Calu3 (cell line): ENCODE results near the gene LAMA2. TPM values are rescaled to one million over a fixed set of nuclear protein-coding genes. Genes with fewer than 3 reads are reported as not detected.

Experiments
- BruUV-seq: library from RNA; stranded (reverse); fragments of 400-500 nt; replicated peaks from 2 replicates; lab custom pipeline; 2021; lab: Mats Ljungman, UMichigan
- CTCF ChIA-PET: fragments of 300-600 bp; sonication (Branson Sonifier 250); formaldehyde crosslinking; loops from one replicate; lab custom pipeline; 2022; ENCODE audit warnings: antibody characterized with exemption; lab: Charles Lee
- DNase-seq: peaks from one replicate; pipeline ENCODE4 v3.0.0; 2022
- H3K27ac Mint-ChIP-seq: one replicate; pipeline ENCODE4 v1.8.0; 2022; ENCODE audit warnings: mixed read lengths; ENCODE audit not compliant: unreplicated experiment
- H3K27me3 Mint-ChIP-seq: one replicate; pipeline ENCODE4 v1.8.0; 2022; ENCODE audit warnings: mixed read lengths; ENCODE audit not compliant: unreplicated experiment
- H3K36me3 Mint-ChIP-seq: one replicate; pipeline ENCODE4 v1.8.0; 2022; ENCODE audit warnings: mild to moderate bottlenecking, moderate library complexity, mixed read lengths; ENCODE audit not compliant: insufficient read depth, unreplicated experiment
- H3K4me1 Mint-ChIP-seq: one replicate; pipeline ENCODE4 v1.8.0; 2022; ENCODE audit warnings: mild to moderate bottlenecking, low read depth, mixed read lengths; ENCODE audit not compliant: unreplicated experiment
- H3K4me3 Mint-ChIP-seq: one replicate; pipeline ENCODE4 v1.8.0; 2022; ENCODE audit warnings: mild to moderate bottlenecking, low read depth, moderate library complexity, mixed read lengths; ENCODE audit not compliant: unreplicated experiment
- H3K9me3 Mint-ChIP-seq: one replicate; pipeline ENCODE4 v1.8.0; 2022; ENCODE audit warnings: low read depth, mixed read lengths; ENCODE audit not compliant: unreplicated experiment
- intact Hi-C: fragments of 100-400 bp; cut with micrococcal nuclease; formaldehyde crosslinking; loops from one replicate; pipeline ENCODE4 v1.10.0; 2022; ENCODE audit not compliant: unreplicated experiment
- total RNA-seq: library from RNA; stranded (reverse); gene quantifications from 2 replicates; pipeline ENCODE4 v1.2.3, GENCODE V29; 2022
- TF ChIP-seq, protein P1 (sequence below): fragments of 200-600 bp; IDR thresholded peaks from one replicate; pipeline ENCODE4 v1.8.0; 2022; ENCODE audit warnings: antibody characterized with exemption; ENCODE audit not compliant: unreplicated experiment

LAMA2 gene
- total RNA-seq, 1 experiment from 2014 or later = 0.80 TPM

- no peaks in the 10 kb centered on the region for H3K27me3 Mint-ChIP-seq
- BruUV-seq = no TSS peak
- intact Hi-C loops = no loop called here
- no peaks in the 10 kb centered on the region for H3K36me3 Mint-ChIP-seq
- no peaks in the 10 kb centered on the region for H3K9me3 Mint-ChIP-seq
- TF ChIP-seq, protein P1, sequence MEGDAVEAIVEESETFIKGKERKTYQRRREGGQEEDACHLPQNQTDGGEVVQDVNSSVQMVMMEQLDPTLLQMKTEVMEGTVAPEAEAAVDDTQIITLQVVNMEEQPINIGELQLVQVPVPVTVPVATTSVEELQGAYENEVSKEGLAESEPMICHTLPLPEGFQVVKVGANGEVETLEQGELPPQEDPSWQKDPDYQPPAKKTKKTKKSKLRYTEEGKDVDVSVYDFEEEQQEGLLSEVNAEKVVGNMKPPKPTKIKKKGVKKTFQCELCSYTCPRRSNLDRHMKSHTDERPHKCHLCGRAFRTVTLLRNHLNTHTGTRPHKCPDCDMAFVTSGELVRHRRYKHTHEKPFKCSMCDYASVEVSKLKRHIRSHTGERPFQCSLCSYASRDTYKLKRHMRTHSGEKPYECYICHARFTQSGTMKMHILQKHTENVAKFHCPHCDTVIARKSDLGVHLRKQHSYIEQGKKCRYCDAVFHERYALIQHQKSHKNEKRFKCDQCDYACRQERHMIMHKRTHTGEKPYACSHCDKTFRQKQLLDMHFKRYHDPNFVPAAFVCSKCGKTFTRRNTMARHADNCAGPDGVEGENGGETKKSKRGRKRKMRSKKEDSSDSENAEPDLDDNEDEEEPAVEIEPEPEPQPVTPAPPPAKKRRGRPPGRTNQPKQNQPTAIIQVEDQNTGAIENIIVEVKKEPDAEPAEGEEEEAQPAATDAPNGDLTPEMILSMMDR = no peak
- H3K27ac Mint-ChIP-seq = no peak overlapping the region
- CTCF ChIA-PET = no interaction called here
- H3K4me3 Mint-ChIP-seq = no peak overlapping the region
- H3K4me1 Mint-ChIP-seq = no peaks in the 10 kb centered on the region
- DNase-seq = no peak
These were observed 317.2 kb downstream of the LAMA2 start for GRCh38 chr6:129200151-129200550.

- H3K36me3 Mint-ChIP-seq = no peaks in the 10 kb centered on the region
- no peak overlapping the region for H3K27ac Mint-ChIP-seq
- intact Hi-C loops = no loop called here
- CTCF ChIA-PET = no interaction called here
- no peak for DNase-seq
- no peaks in the 10 kb centered on the region for H3K4me1 Mint-ChIP-seq
- H3K9me3 Mint-ChIP-seq = no peaks in the 10 kb centered on the region
- TF ChIP-seq, protein P1 = no peak
- BruUV-seq = no TSS peak
- no peaks in the 10 kb centered on the region for H3K27me3 Mint-ChIP-seq
- no peak overlapping the region for H3K4me3 Mint-ChIP-seq
These were observed 320.4 kb downstream of the LAMA2 start for GRCh38 chr6:129203190-129203900.

GRCh38 chr6:129206821-129207220 lies 323.9 kb downstream of the LAMA2 start:
- CTCF ChIA-PET = no interaction called here
- no peaks in the 10 kb centered on the region for H3K4me1 Mint-ChIP-seq
- no peaks in the 10 kb centered on the region for H3K9me3 Mint-ChIP-seq
- TF ChIP-seq, protein P1 = no peak
- no peak for DNase-seq
- BruUV-seq = no TSS peak
- no peaks in the 10 kb centered on the region for H3K27me3 Mint-ChIP-seq
- no peaks in the 10 kb centered on the region for H3K36me3 Mint-ChIP-seq
- no peak overlapping the region for H3K27ac Mint-ChIP-seq
- H3K4me3 Mint-ChIP-seq = no peak overlapping the region
- intact Hi-C loops = no loop called here

DNA sequence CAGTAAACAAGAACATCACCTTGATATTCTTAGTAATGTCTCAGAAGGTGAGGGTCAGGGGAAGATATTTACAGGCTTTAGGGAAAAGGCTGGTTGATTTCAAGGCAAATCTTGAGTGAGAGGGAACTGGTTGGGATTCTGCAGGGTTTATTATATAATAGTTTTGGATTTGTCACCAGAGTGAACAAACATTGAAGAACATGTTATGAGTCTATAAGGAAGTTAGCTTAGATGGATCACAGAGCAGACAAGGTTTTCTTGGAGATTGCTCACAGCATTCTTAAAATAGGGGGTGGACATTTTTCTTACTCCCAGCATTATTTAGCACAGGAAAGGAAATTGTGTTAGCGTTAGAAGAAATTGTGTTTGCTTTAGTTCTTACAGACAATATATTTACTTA lies 324.9 kb downstream of the LAMA2 start:
- no peak for DNase-seq
- no peaks in the 10 kb centered on the region for H3K4me1 Mint-ChIP-seq
- H3K9me3 Mint-ChIP-seq = no peaks in the 10 kb centered on the region
- TF ChIP-seq, protein P1 = no peak
- BruUV-seq = no TSS peak
- no peaks in the 10 kb centered on the region for H3K36me3 Mint-ChIP-seq
- intact Hi-C loops = no loop called here
- no peaks in the 10 kb centered on the region for H3K27me3 Mint-ChIP-seq
- no peak overlapping the region for H3K27ac Mint-ChIP-seq
- no peak overlapping the region for H3K4me3 Mint-ChIP-seq
- CTCF ChIA-PET = no interaction called here
